GM23338 (cell line): ENCODE measurements around the gene YLPM1. TPM values are rescaled to one million over a fixed set of nuclear protein-coding genes. Genes with fewer than 3 reads are reported as not detected.

ENCODE experiments used
- ATAC-seq: fragments of 200-7000 bp; cut with Tn5 transposase; 3 replicates; pipeline ENCODE4 v1.9.1; 2020
- DNase-seq: peaks from one replicate; pipeline ENCODE4 v3.0.0-alpha.2; 2015; ENCODE audit warnings: low spot score
- H2AFZ ChIP-seq: fragments of 200-600 bp; sonication (generic); 2 replicates; pipeline ENCODE4 v1.8.0; 2016; ENCODE audit warnings: antibody characterized with exemption, mild to moderate bottlenecking, moderate library complexity
- H3F3A ChIP-seq: fragments of 200-600 bp; sonication (generic); replicated peaks from 2 replicates; pipeline ENCODE4 v1.8.0; 2017; ENCODE audit warnings: antibody characterized with exemption, mixed run types, low read depth
- H3K27ac ChIP-seq: fragments of 200-600 bp; sonication (generic); 2 replicates; pipeline ENCODE4 v1.6.1; 2016; ENCODE audit warnings: low read depth
- H3K27me3 ChIP-seq: fragments of 200-600 bp; sonication (generic); 2 replicates; pipeline ENCODE4 v1.8.0; 2016; ENCODE audit warnings: mild to moderate bottlenecking, mixed run types, moderate library complexity; ENCODE audit not compliant: insufficient read depth
- H3K36me3 ChIP-seq: fragments of 200-600 bp; sonication (generic); 2 replicates; pipeline ENCODE4 v1.8.0; 2016; ENCODE audit warnings: mild to moderate bottlenecking; ENCODE audit not compliant: insufficient read depth
- H3K4me1 ChIP-seq: fragments of 200-600 bp; sonication (generic); 2 replicates; pipeline ENCODE4 v1.8.0; 2016; ENCODE audit warnings: mild to moderate bottlenecking, moderate library complexity; ENCODE audit not compliant: insufficient read depth
- H3K4me2 ChIP-seq: fragments of 200-600 bp; sonication (generic); 2 replicates; pipeline ENCODE4 v1.7.1; 2017; ENCODE audit warnings: mixed run types
- H3K4me3 ChIP-seq: fragments of 200-600 bp; sonication (generic); 2 replicates; pipeline ENCODE4 v1.6.1; 2016; ENCODE audit warnings: mixed run types
- H3K79me2 ChIP-seq: fragments of 200-600 bp; sonication (generic); replicated peaks from 2 replicates; pipeline ENCODE4 v1.8.0; 2017; ENCODE audit warnings: mild to moderate bottlenecking; ENCODE audit not compliant: insufficient read depth
- H3K9me2 ChIP-seq: fragments of 200-600 bp; sonication (generic); 2 replicates; pipeline ENCODE4 v1.8.0; 2017; ENCODE audit not compliant: insufficient read depth
- H4K20me1 ChIP-seq: fragments of 200-600 bp; sonication (generic); replicated peaks from 2 replicates; pipeline ENCODE4 v1.8.0; 2017; ENCODE audit warnings: mild to moderate bottlenecking; ENCODE audit not compliant: insufficient read depth
- H3K27ac Mint-ChIP-seq: 2 replicates; pipeline ENCODE4 v1.8.0; 2020; ENCODE audit warnings: inconsistent platforms, mild to moderate bottlenecking, moderate library complexity, mixed read lengths
- H3K27me3 Mint-ChIP-seq: 3 replicates; pipeline ENCODE4 v1.8.0; 2022; ENCODE audit warnings: low read depth, mild to moderate bottlenecking, moderate library complexity, mixed read lengths, inconsistent platforms; ENCODE audit not compliant: insufficient read depth, poor library complexity
- H3K36me3 Mint-ChIP-seq: 3 replicates; pipeline ENCODE4 v1.8.0; 2021; ENCODE audit warnings: low read depth, mild to moderate bottlenecking, inconsistent platforms, moderate library complexity, mixed read lengths
- H3K4me1 Mint-ChIP-seq: 3 replicates; pipeline ENCODE4 v1.8.0; 2020; ENCODE audit warnings: mild to moderate bottlenecking, inconsistent platforms, mixed read lengths
- H3K4me3 Mint-ChIP-seq: 3 replicates; pipeline ENCODE4 v1.8.0; 2021; ENCODE audit warnings: moderate library complexity, mild to moderate bottlenecking, inconsistent platforms, mixed read lengths
- H3K9me3 Mint-ChIP-seq: 3 replicates; pipeline ENCODE4 v1.8.0; 2020; ENCODE audit warnings: moderate library complexity, mild to moderate bottlenecking, inconsistent platforms, mixed read lengths
- CREB1 ChIP-seq: fragments of 250-450 bp; sonication (Bioruptor Pico); IDR thresholded peaks from 2 replicates; pipeline ENCODE4 v1.5.0; 2020; ENCODE audit warnings: low read depth, mild to moderate bottlenecking, moderate library complexity
- ETS1 ChIP-seq: IDR thresholded peaks from 2 replicates; pipeline ENCODE4 v1.6.1; 2016; ENCODE audit warnings: antibody characterized with exemption
- EZH2 ChIP-seq: fragments of 200-600 bp; sonication (generic); IDR thresholded peaks from one replicate; pipeline ENCODE4 v1.8.0; 2017; ENCODE audit warnings: antibody characterized with exemption, mild to moderate bottlenecking, low read depth; ENCODE audit not compliant: unreplicated experiment
- EZH2phosphoT487 ChIP-seq: fragments of 200-600 bp; sonication (generic); IDR thresholded peaks from one replicate; pipeline ENCODE4 v1.8.1; 2018; ENCODE audit warnings: antibody characterized with exemption; ENCODE audit not compliant: unreplicated experiment
- JUNB ChIP-seq: IDR thresholded peaks from one replicate; pipeline ENCODE4 v1.6.1; 2016; ENCODE audit warnings: antibody characterized with exemption; ENCODE audit not compliant: unreplicated experiment
- NANOG ChIP-seq: IDR thresholded peaks from 2 replicates; pipeline ENCODE4 v1.6.1; 2016; ENCODE audit warnings: antibody characterized with exemption, borderline replicate concordance
- POLR2AphosphoS5 ChIP-seq: IDR thresholded peaks from 2 replicates; pipeline ENCODE4 v1.6.1; 2016; ENCODE audit warnings: antibody characterized with exemption, low read depth
- STAT1 ChIP-seq: IDR thresholded peaks from one replicate; pipeline ENCODE4 v1.6.1; 2016; ENCODE audit warnings: antibody characterized with exemption; ENCODE audit not compliant: unreplicated experiment
- ZNF114 ChIP-seq: fragments of 250-450 bp; sonication (Bioruptor Pico); IDR thresholded peaks from 2 replicates; pipeline ENCODE4 v1.5.0; 2020; ENCODE audit warnings: mild to moderate bottlenecking, moderate library complexity
- ZNF331 ChIP-seq: fragments of 250-450 bp; sonication (Bioruptor Pico); IDR thresholded peaks from 2 replicates; pipeline ENCODE4 v1.5.0; 2020; ENCODE audit warnings: low read depth, mild to moderate bottlenecking, moderate library complexity
- polyA plus RNA-seq: library from polyadenylated mRNA; unstranded; fragments of >200 nt; fragmentation: Nextera tagmentation; extraction: Ambion mirVana; gene quantifications from 2 replicates; pipeline ENCODE4 v1.2.1, GENCODE V29; 2016
- total RNA-seq: library from RNA; depleted of rRNA; stranded (reverse); fragments of >200 nt; shearing (Covaris generic); gene quantifications from 2 replicates; pipeline ENCODE4 v1.2.3, GENCODE V29; 2014
- TF ChIP-seq, protein P1 (sequence below): IDR thresholded peaks from one replicate; pipeline ENCODE4 v1.6.1; 2018; ENCODE audit warnings: antibody characterized with exemption; ENCODE audit not compliant: unreplicated experiment

YLPM1 gene
- total and polyA plus RNA-seq, 2 experiments from 2014 or later = 39.2 to 58.4 TPM

DNA sequence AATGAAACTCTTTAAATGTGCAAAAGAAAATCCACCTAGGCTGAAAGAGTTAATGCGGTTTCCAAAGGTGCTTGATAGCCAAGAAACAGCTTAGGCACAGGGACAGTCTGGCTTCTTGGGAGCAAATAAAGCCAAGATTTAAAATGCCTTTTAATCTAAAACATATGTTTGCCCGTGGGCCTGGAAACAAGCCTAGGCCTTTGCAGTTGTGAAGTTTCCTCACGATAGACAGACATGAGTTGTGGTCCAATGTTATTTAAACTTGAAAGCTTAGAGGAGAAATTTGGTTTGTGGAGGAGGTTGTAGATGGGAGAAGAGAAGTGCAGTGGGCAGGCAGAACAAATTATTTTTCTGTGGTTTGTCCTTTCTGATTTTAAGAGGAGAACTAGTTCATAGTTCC is 83.1 kb downstream of the YLPM1 start:
- ATAC-seq = no peak
- no peak for DNase-seq
- Mint-ChIP-seq H3K4me1 (peaks cover 5% of the 10 kb centered on the region; the same call in 2 of the 3 replicates), H3K27ac (no peak overlapping the region), H3K36me3 (no peaks in the 10 kb centered on the region), H3K4me3 (no peak overlapping the region), H3K9me3 (no peaks in the 10 kb centered on the region), H3K27me3 (peaks cover 3% of the 10 kb centered on the region)
- Histone ChIP-seq H3K4me1 (no peaks in the 10 kb centered on the region), H3K4me3 (no peak overlapping the region), H3K79me2 (no peaks in the 10 kb centered on the region), H3K4me2 (no peak overlapping the region), H3K27me3 (no peaks in the 10 kb centered on the region), H3K27ac (no peak overlapping the region), H3F3A (no peaks in the 10 kb centered on the region), H3K9me2 (no peaks in the 10 kb centered on the region), H2AFZ (no peak overlapping the region), H3K36me3 (no peaks in the 10 kb centered on the region), H4K20me1 (no peaks in the 10 kb centered on the region)
- TF ChIP-seq CREB1 (CRISPR knock-in tag) (no peak), POLR2AphosphoS5 (no peak), ETS1 (no peak), STAT1 (no peak), JUNB (no peak)
- TF ChIP-seq, protein P1, sequence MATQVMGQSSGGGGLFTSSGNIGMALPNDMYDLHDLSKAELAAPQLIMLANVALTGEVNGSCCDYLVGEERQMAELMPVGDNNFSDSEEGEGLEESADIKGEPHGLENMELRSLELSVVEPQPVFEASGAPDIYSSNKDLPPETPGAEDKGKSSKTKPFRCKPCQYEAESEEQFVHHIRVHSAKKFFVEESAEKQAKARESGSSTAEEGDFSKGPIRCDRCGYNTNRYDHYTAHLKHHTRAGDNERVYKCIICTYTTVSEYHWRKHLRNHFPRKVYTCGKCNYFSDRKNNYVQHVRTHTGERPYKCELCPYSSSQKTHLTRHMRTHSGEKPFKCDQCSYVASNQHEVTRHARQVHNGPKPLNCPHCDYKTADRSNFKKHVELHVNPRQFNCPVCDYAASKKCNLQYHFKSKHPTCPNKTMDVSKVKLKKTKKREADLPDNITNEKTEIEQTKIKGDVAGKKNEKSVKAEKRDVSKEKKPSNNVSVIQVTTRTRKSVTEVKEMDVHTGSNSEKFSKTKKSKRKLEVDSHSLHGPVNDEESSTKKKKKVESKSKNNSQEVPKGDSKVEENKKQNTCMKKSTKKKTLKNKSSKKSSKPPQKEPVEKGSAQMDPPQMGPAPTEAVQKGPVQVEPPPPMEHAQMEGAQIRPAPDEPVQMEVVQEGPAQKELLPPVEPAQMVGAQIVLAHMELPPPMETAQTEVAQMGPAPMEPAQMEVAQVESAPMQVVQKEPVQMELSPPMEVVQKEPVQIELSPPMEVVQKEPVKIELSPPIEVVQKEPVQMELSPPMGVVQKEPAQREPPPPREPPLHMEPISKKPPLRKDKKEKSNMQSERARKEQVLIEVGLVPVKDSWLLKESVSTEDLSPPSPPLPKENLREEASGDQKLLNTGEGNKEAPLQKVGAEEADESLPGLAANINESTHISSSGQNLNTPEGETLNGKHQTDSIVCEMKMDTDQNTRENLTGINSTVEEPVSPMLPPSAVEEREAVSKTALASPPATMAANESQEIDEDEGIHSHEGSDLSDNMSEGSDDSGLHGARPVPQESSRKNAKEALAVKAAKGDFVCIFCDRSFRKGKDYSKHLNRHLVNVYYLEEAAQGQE = no peak

DNA sequence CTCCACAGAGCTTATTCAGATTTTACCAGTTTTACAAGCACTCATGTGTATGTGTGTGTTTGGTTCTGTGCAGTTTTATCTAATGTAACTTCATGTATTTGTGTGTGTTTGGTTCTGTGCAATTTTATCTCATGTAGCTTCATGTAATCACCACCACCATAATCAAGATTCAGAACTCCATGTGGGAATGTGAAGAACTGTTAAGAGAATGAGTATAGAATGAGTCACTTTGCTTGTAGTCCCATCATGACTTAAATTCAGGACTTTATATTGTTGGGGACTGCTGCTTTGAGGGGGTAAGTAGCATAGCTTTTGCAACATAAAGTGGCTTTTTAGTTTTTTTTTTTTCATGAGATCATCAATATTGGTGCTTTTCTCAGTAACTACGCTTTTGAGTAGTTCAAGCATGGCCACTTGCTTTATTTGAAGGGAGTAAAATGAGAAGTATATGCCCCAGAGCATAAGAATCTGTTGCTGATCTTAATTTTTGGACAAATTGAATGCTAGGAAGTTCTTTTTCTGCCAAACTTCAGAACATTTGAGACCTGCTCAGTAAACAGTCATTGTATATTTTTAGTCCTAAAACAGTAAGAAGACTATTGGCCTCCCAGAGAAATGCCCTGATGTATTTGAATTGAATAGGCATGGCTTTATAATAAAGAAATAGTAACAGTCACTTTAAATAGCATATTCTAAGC is 84.0 kb downstream of the YLPM1 start:
- no peaks in the 10 kb centered on the region for H3K36me3 Mint-ChIP-seq
- H3K27me3 Mint-ChIP-seq = peaks cover 3% of the 10 kb centered on the region
- H3F3A ChIP-seq = no peaks in the 10 kb centered on the region
- DNase-seq = no peak
- H3K4me3 ChIP-seq = no peak overlapping the region
- H3K9me2 ChIP-seq = no peaks in the 10 kb centered on the region
- H3K4me2 ChIP-seq = no peak overlapping the region
- H3K4me1 ChIP-seq = no peaks in the 10 kb centered on the region
- H3K4me3 Mint-ChIP-seq = no peak overlapping the region
- H3K79me2 ChIP-seq = no peaks in the 10 kb centered on the region
- no peak overlapping the region for H2AFZ ChIP-seq
- no peaks in the 10 kb centered on the region for H3K36me3 ChIP-seq
- no peaks in the 10 kb centered on the region for H3K27me3 ChIP-seq
- no peaks in the 10 kb centered on the region for H4K20me1 ChIP-seq
- H3K9me3 Mint-ChIP-seq = no peaks in the 10 kb centered on the region
- no peak overlapping the region for H3K27ac Mint-ChIP-seq
- H3K27ac ChIP-seq = no peak overlapping the region
- ATAC-seq = no peak
- peaks cover 2% of the 10 kb centered on the region; the same call in 1 of the 3 replicates for H3K4me1 Mint-ChIP-seq
- TF ChIP-seq ZNF114 (CRISPR knock-in tag) = no peak
- TF ChIP-seq POLR2AphosphoS5 = no peak
- TF ChIP-seq EZH2 = no peak
- TF ChIP-seq EZH2phosphoT487 = no peak
- TF ChIP-seq CREB1 (CRISPR knock-in tag) = no peak
- no peak for TF ChIP-seq NANOG
- no peak for TF ChIP-seq ZNF331 (CRISPR knock-in tag)
